GM12878 (cell line): ENCODE measurements around the gene CCNB1IP1. TPM values are rescaled to one million over a fixed set of nuclear protein-coding genes. Genes with fewer than 3 reads are reported as not detected.

Experiments used
- ATAC-seq: fragments of 200-7000 bp; cut with Tn5 transposase; 3 replicates; pipeline ENCODE4 v1.9.1; 2020; ENCODE audit warnings: mild to moderate bottlenecking, moderate library complexity
- BruUV-seq: library from RNA; stranded (reverse); fragments of 400-500 nt; replicated peaks from 2 replicates; lab custom pipeline; 2021; lab: Mats Ljungman, UMichigan
- CTCF ChIA-PET: fragments of 300-600 bp; sonication (Branson Sonifier 250); formaldehyde crosslinking; extraction: SDS; loops from one replicate; lab custom pipeline; 2021; ENCODE audit warnings: inconsistent platforms; lab: Yijun Ruan, JAX
- POLR2A ChIA-PET: fragments of 350-600 bp; formaldehyde crosslinking; extraction: SDS; loops from one replicate; lab custom pipeline; 2021; ENCODE audit warnings: inconsistent platforms; lab: Charles Lee
- RAD21 ChIA-PET: fragments of 300-600 bp; sonication (Branson Sonifier 250); formaldehyde crosslinking; loops from one replicate; lab custom pipeline; 2023; ENCODE audit warnings: antibody characterized with exemption; ENCODE audit not compliant: unreplicated experiment; lab: Charles Lee
- SMC1A ChIA-PET: fragments of 300-600 bp; sonication (Branson Sonifier 250); formaldehyde crosslinking; loops from one replicate; lab custom pipeline; 2023; ENCODE audit not compliant: unreplicated experiment, uncharacterized antibody; lab: Charles Lee
- DNase-seq: peaks from one replicate; pipeline ENCODE4 v3.0.0-alpha.2; 2011; ENCODE audit warnings: low read depth, low spot score
- FAIRE-seq: peaks from 3 replicates; lab custom pipeline; 2011; peaks lifted over from hg19 to GRCh38; lab: Jason Lieb, UNC
- H2AFZ ChIP-seq: 2 replicates; pipeline ENCODE4 v1.6.0; 2011; ENCODE audit warnings: low read depth, low read length, control low read depth; ENCODE audit not compliant: control insufficient read depth
- H3K27ac ChIP-seq: 2 replicates; pipeline ENCODE4 v1.5.1; 2011; ENCODE audit warnings: control low read depth; ENCODE audit not compliant: control insufficient read depth, insufficient read depth
- H3K27me3 ChIP-seq, 2 experiments: replicated peaks in 1 of 2; 2 replicates each; pipeline versions ENCODE4 v1.6.0 to v1.6.1; 2011; ENCODE audit warnings: low read length in 1 of 2; ENCODE audit not compliant: control insufficient read depth in 2 of 2, insufficient read depth in 2 of 2
- H3K36me3 ChIP-seq, 2 experiments: 2 replicates each; pipeline ENCODE4 v1.5.1; 2011; ENCODE audit warnings: low read length in 1 of 2; ENCODE audit not compliant: control insufficient read depth in 2 of 2, insufficient read depth in 2 of 2
- H3K4me1 ChIP-seq: 2 replicates; pipeline ENCODE4 v1.6.1; 2011; ENCODE audit warnings: mild to moderate bottlenecking, low read length, moderate library complexity, mixed read lengths; ENCODE audit not compliant: control insufficient read depth, insufficient read depth
- H3K4me2 ChIP-seq: 2 replicates; pipeline ENCODE4 v1.6.0; 2011; ENCODE audit warnings: control low read depth; ENCODE audit not compliant: control insufficient read depth, insufficient read depth
- H3K4me3 ChIP-seq: fragments of 200-600 bp; sonication (generic); 2 replicates; pipeline ENCODE4 v1.5.1; 2016
- H3K79me2 ChIP-seq: 2 replicates; pipeline ENCODE4 v1.6.0; 2011; ENCODE audit warnings: low read length; ENCODE audit not compliant: control insufficient read depth, insufficient read depth
- H3K9ac ChIP-seq: 2 replicates; pipeline ENCODE4 v1.8.0; 2011; ENCODE audit warnings: low read length, control low read depth, mixed read lengths; ENCODE audit not compliant: control insufficient read depth, insufficient read depth
- H3K9me3 ChIP-seq: replicated peaks from 3 replicates; pipeline ENCODE4 v1.5.1; 2011; ENCODE audit warnings: mild to moderate bottlenecking, low read length; ENCODE audit not compliant: control insufficient read depth, insufficient read depth
- H4K20me1 ChIP-seq: 2 replicates; pipeline ENCODE4 v1.6.0; 2011; ENCODE audit not compliant: control insufficient read depth, insufficient read depth
- BMI1 ChIP-seq: fragments of 450-650 bp; IDR thresholded peaks from 2 replicates; pipeline ENCODE4 v1.6.1; 2016; ENCODE audit warnings: mild to moderate bottlenecking, moderate library complexity, borderline replicate concordance
- BRCA1 ChIP-seq: IDR thresholded peaks from 2 replicates; pipeline ENCODE4 v1.6.1; 2011; ENCODE audit warnings: low read depth, low read length, improper control_type of control experiment
- NR2F1 ChIP-seq: fragments of 450-650 bp; conservative IDR thresholded peaks from 2 replicates; pipeline ENCODE4 v1.6.1; 2017; ENCODE audit warnings: mild to moderate bottlenecking
- SIN3A ChIP-seq: IDR thresholded peaks from 2 replicates; pipeline ENCODE4 v1.6.1; 2012; ENCODE audit warnings: low read depth, low read length, improper control_type of control experiment
- SMC3 ChIP-seq: IDR thresholded peaks from 2 replicates; pipeline ENCODE4 v1.6.1; 2011; ENCODE audit warnings: low read length, improper control_type of control experiment, borderline replicate concordance
- STAT1 ChIP-seq: fragments of 450-650 bp; conservative IDR thresholded peaks from 2 replicates; pipeline ENCODE4 v1.6.1; 2014; ENCODE audit warnings: antibody characterized with exemption, mild to moderate bottlenecking
- in situ Hi-C: fragments of 300-500 bp; cut with MboI; formaldehyde crosslinking; loops from 9 replicates; pipeline ENCODE4 v1.14.3; 2018; ENCODE audit warnings: mixed read lengths
- intact Hi-C: fragments of 100-400 bp; cut with micrococcal nuclease; formaldehyde crosslinking; loops from one replicate; pipeline ENCODE4 v1.14.2; 2022; ENCODE audit not compliant: unreplicated experiment
- polyA plus RNA-seq, 11 experiments: library from polyadenylated mRNA; depleted of rRNA in 4 of 11; unstranded in 6 of 11; stranded (reverse) in 5 of 11; fragments of >200 nt; fragmentation: Nextera tagmentation in 4 of 11; fragmentation: Illumina TruSeq in 1 of 11; extraction: Ambion mirVana in 4 of 11; extraction: Trizol in 1 of 11; gene quantifications; 1 replicate in 1 of 11; 2 replicates in 10 of 11; pipeline versions ENCODE4 v1.2.1 to v1.2.3, GENCODE V29; 2011 to 2016; ENCODE audit warnings: inconsistent platforms in 2 of 11, missing spikeins in 2 of 11, low read depth in 1 of 11
- total RNA-seq, 4 experiments: library from RNA; depleted of rRNA in 3 of 4; stranded (reverse); fragments of >200 nt in 3 of 4; fragmentation: Illumina TruSeq in 1 of 4; extraction: Trizol in 1 of 4; gene quantifications; 2 replicates each; pipeline versions ENCODE4 v1.2.1 to v1.2.3, GENCODE V29; 2013 to 2021
- TF ChIP-seq, protein P1 (sequence below), 3 experiments: IDR thresholded peaks in 2 of 3; conservative IDR thresholded peaks in 1 of 3; 2 replicates each; pipeline ENCODE4 v1.5.1; 2011; ENCODE audit warnings: low read depth in 3 of 3, low read length in 3 of 3, mild to moderate bottlenecking in 3 of 3, control low read depth in 2 of 3, moderate library complexity in 2 of 3, inconsistent platforms in 1 of 3, mixed read lengths in 1 of 3; ENCODE audit not compliant: control insufficient read depth in 2 of 3, insufficient read depth in 1 of 3; ENCODE audit errors: extremely low read depth in 1 of 3

Gene CCNB1IP1
- total and polyA plus RNA-seq, 10 of the 15 experiments (the other 5 are each of a cell fraction or from before 2014, with no cell fraction given) = 20.4 to 165 (median 86.5) TPM

DNA sequence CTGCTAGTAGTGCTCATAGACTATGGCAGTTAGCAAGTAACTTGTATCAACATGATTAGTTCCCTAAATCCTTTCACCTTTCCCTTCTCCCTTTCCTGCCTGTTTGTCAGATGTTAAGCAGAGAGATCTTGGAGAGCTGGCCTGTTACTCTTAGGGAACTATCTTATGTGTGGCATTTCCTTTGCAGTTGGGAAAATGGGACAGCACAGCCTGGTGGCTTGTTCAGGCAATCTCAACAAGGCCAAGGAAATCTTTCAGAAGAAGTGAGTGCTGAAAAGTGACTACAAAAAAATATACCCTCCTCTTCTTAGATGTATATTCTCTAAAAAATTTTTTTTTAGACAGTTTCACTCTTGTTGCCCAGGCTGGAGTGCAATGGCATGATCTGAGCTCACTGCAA lies 17.8 kb upstream of the CCNB1IP1 start:
- intact Hi-C loops = no loop called here
- peaks cover 10 to 20% of the 10 kb centered on the region in 2 experiments for H3K36me3 ChIP-seq

More for the DNA sequence above, 17.8 kb upstream of the CCNB1IP1 start:
- Histone ChIP-seq H3K4me3 (no peak overlapping the region), H3K4me1 (no peaks in the 10 kb centered on the region), H3K9ac (no peak overlapping the region), H2AFZ (no peak overlapping the region), H3K27ac (no peak overlapping the region), H3K27me3 (no peaks in the 10 kb centered on the region), H3K9me3 (no peaks in the 10 kb centered on the region), H3K79me2 (no peaks in the 10 kb centered on the region), H4K20me1 (no peaks in the 10 kb centered on the region), H3K4me2 (no peak overlapping the region)
- ChIA-PET RAD21 (no interaction called here), CTCF (interaction anchor here (2.6 kb wide), 1 partner anchor 22 kb away, joined by 20 read pairs; no protein-coding TSS in a partner anchor), POLR2A (no interaction called here), SMC1A (interaction anchor here (0.9 to 4.2 kb wide), 5 partner anchors 15 to 249 kb away, joined by 3 to 17 read pairs (median 5); no protein-coding TSS in a partner anchor)
- DNase-seq = no peak
- TF ChIP-seq SMC3 = no peak
- TF ChIP-seq STAT1 = no peak
- TF ChIP-seq BMI1 = no peak
- no peak for TF ChIP-seq SIN3A
- TF ChIP-seq NR2F1 = no peak
- TF ChIP-seq, protein P1, sequence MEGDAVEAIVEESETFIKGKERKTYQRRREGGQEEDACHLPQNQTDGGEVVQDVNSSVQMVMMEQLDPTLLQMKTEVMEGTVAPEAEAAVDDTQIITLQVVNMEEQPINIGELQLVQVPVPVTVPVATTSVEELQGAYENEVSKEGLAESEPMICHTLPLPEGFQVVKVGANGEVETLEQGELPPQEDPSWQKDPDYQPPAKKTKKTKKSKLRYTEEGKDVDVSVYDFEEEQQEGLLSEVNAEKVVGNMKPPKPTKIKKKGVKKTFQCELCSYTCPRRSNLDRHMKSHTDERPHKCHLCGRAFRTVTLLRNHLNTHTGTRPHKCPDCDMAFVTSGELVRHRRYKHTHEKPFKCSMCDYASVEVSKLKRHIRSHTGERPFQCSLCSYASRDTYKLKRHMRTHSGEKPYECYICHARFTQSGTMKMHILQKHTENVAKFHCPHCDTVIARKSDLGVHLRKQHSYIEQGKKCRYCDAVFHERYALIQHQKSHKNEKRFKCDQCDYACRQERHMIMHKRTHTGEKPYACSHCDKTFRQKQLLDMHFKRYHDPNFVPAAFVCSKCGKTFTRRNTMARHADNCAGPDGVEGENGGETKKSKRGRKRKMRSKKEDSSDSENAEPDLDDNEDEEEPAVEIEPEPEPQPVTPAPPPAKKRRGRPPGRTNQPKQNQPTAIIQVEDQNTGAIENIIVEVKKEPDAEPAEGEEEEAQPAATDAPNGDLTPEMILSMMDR (IDR thresholded peaks at IDR 0.05 in 2 of 3, conservative IDR thresholded peaks at IDR 0.05 in 1 of 3; ENCODE audit: control insufficient read depth in 2 of 3, extremely low read depth in 1 of 3, insufficient read depth in 1 of 3, low read depth in 3 of 3, low read length in 3 of 3) = peak in 2 of 3 experiments; percentile 16; a peak in 2 of 6 replicates
- no peak for TF ChIP-seq BRCA1
- BruUV-seq = no TSS peak
- ATAC-seq = no peak
- no peak for FAIRE-seq
- in situ Hi-C loops = no loop called here
